Stimulated activated naive CD8-positive, alpha-beta T cell treated with anti-CD3 and anti-CD28 coated beads, Interleukin-15, Interleukin-2, amounts not matched to agents 100 ng/mL and 50 ng/mL, for 24 hours (primary cell): ENCODE results near the gene FERMT1.
"Not testable (repeated sequence)": the region's sequence is repeated elsewhere in the genome, so short reads cannot be mapped to it uniquely, and the experiment has no call there.

Experiments used
- H3K27ac Mint-ChIP-seq: one replicate; pipeline ENCODE4 v1.8.0; 2021; ENCODE audit warnings: mild to moderate bottlenecking, mixed read lengths
- H3K27me3 Mint-ChIP-seq: one replicate; pipeline ENCODE4 v1.8.0; 2021; ENCODE audit warnings: mixed read lengths
- H3K36me3 Mint-ChIP-seq: one replicate; pipeline ENCODE4 v1.8.0; 2021; ENCODE audit warnings: low read depth, mixed read lengths
- H3K4me1 Mint-ChIP-seq: one replicate; pipeline ENCODE4 v1.8.0; 2021; ENCODE audit warnings: low read depth, mixed read lengths
- H3K4me3 Mint-ChIP-seq: one replicate; pipeline ENCODE4 v1.8.0; 2021; ENCODE audit warnings: mild to moderate bottlenecking, mixed read lengths
- H3K9me3 Mint-ChIP-seq: one replicate; pipeline ENCODE4 v1.8.0; 2021; ENCODE audit warnings: mixed read lengths

FERMT1 gene

DNA sequence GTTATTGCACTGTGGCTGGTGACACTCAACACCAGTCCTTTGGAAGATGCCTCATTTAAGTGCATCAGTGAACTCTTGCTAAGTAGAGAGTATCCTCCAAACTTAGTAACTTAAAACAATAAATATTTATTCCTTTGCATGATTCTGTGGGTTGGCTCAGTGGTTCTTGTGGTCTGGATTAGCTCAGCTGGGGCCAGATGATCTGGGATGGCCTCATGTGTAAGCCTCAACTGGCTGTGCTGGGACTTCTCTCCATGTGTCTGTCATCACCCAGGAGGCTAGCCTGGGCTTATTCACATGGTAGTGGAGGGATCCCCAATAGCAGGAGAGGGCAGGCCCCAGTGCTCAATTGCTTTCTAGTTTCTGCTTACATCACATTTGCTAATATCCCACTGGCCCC is 77.3 kb downstream of the FERMT1 start:
- Mint-ChIP-seq H3K9me3 (no peaks in the 10 kb centered on the region), H3K27me3 (peaks cover 5% of the 10 kb centered on the region), H3K27ac (no peak overlapping the region), H3K4me1 (no peaks in the 10 kb centered on the region), H3K36me3 (peaks cover 12% of the 10 kb centered on the region), H3K4me3 (no peak overlapping the region)

GRCh38 chr20:6044115-6044514 is 78.7 kb downstream of the FERMT1 start:
- H3K4me3 Mint-ChIP-seq, result no peak overlapping the region
- peaks cover 25% of the 10 kb centered on the region for H3K36me3 Mint-ChIP-seq
- no peaks in the 10 kb centered on the region for H3K4me1 Mint-ChIP-seq
- H3K27me3 Mint-ChIP-seq, result no peaks in the 10 kb centered on the region
- H3K27ac Mint-ChIP-seq, result no peak overlapping the region
- no peaks in the 10 kb centered on the region for H3K9me3 Mint-ChIP-seq

GRCh38 chr20:6041808-6042265 is 81.0 kb downstream of the FERMT1 start:
- Mint-ChIP-seq H3K27ac (no peak overlapping the region), H3K4me3 (no peak overlapping the region), H3K36me3 (peaks cover 40% of the 10 kb centered on the region), H3K27me3 (no peaks in the 10 kb centered on the region), H3K9me3 (no peaks in the 10 kb centered on the region), H3K4me1 (no peaks in the 10 kb centered on the region)

DNA sequence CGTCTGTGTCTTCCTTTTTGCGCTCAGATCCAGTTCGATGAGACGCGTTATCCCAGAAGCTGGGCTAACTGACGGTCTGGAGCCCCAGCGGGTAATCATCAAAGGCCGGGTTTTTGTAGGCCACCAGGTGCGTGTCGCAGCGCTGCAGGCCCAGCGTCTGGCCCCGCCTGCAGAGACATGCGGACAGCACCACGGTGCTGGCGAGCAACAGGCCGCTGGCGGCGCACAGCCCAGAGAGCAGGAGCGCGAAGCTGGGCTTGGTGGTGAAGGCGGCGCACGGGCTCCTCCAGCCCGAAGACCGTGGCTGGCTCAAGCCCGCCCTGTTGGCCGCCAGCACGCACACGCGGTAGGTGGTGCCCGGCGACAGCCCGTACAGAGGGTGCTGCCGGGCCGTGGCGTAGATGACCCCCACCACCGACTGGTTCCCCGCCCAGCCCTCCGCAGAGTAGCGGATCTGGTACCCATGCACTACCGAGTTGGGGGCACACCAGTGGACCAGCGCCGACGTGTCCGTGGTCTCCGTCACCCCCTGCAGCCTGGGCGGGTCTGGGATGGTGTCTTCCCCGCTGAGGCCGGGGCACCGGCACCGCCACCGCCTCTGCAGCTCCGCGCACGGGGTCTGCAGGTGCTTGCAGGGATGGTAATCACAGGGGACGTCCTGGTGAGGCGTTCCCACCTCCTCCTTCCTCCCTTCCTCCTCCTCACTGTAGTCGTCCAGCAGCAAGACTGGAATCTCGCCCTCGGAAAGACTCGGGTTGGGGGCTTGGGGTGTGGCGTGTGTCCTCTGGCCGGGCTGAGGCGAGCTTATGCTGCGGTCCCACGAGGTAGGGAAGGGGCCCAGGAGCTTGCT is 81.6 kb downstream of the FERMT1 start:
- Mint-ChIP-seq H3K36me3 (peaks cover 47% of the 10 kb centered on the region), H3K27ac (no peak overlapping the region), H3K4me3 (no peak overlapping the region), H3K4me1 (no peaks in the 10 kb centered on the region), H3K27me3 (no peaks in the 10 kb centered on the region), H3K9me3 (no peaks in the 10 kb centered on the region)

- Mint-ChIP-seq H3K4me1 (no peaks in the 10 kb centered on the region), H3K27ac (no peak overlapping the region), H3K27me3 (no peaks in the 10 kb centered on the region), H3K36me3 (peaks cover 48% of the 10 kb centered on the region), H3K4me3 (no peak overlapping the region), H3K9me3 (no peaks in the 10 kb centered on the region)
Observed at GRCh38 chr20:6040540-6040939, 82.3 kb downstream of the FERMT1 start.

DNA sequence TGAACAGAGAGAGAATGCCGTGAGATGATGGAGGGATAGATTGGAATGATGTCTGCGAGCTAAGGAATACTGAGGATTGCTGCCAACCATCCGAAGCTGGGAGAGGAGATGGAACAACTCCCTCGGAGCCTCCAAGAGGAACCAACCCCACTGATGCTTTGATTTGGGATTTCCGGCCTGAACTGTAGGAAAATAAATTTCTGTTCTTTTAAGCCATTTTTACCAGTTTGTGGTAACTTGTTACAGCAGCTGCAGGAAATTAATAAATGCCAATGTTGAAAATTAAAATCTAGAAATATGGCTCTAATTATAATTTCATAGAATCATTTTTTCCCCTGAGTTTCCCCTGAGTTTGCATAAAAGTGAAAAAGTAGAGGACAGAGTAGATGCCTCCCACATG is 83.1 kb downstream of the FERMT1 start:
- Mint-ChIP-seq H3K4me3 (no peak overlapping the region), H3K27me3 (no peaks in the 10 kb centered on the region), H3K4me1 (no peaks in the 10 kb centered on the region), H3K27ac (no peak overlapping the region), H3K9me3 (no peaks in the 10 kb centered on the region), H3K36me3 (peaks cover 53% of the 10 kb centered on the region)

DNA sequence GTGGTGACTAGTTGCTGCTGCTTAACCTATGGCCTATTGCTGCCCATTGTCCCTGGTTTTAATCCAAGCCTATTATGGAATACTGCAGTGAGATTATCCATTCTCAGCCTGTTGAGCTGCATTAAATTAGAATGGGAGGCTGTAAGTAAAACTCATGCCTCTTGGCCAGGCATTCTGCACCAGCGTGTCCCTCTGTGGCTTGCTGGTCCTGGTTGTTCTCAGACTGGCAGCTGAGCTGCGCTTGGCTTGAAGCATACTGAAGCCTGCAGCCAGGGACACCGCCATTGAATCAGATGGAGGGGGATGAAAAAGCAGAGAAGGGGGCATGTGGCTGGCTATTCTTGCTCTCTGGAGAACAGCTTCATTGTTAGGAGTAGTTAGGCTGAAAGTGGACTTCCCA is 84.6 kb downstream of the FERMT1 start:
- no peak overlapping the region for H3K27ac Mint-ChIP-seq
- H3K36me3 Mint-ChIP-seq, result peaks cover 68% of the 10 kb centered on the region
- no peaks in the 10 kb centered on the region for H3K4me1 Mint-ChIP-seq
- no peaks in the 10 kb centered on the region for H3K9me3 Mint-ChIP-seq
- no peaks in the 10 kb centered on the region for H3K27me3 Mint-ChIP-seq
- H3K4me3 Mint-ChIP-seq, result no peak overlapping the region

GRCh38 chr20:6037082-6037481 is 85.7 kb downstream of the FERMT1 start:
- no peak overlapping the region for H3K4me3 Mint-ChIP-seq
- no peaks in the 10 kb centered on the region for H3K27me3 Mint-ChIP-seq
- no peaks in the 10 kb centered on the region for H3K9me3 Mint-ChIP-seq
- H3K36me3 Mint-ChIP-seq, result peaks cover 73% of the 10 kb centered on the region
- no peaks in the 10 kb centered on the region for H3K4me1 Mint-ChIP-seq
- H3K27ac Mint-ChIP-seq, result no peak overlapping the region

DNA sequence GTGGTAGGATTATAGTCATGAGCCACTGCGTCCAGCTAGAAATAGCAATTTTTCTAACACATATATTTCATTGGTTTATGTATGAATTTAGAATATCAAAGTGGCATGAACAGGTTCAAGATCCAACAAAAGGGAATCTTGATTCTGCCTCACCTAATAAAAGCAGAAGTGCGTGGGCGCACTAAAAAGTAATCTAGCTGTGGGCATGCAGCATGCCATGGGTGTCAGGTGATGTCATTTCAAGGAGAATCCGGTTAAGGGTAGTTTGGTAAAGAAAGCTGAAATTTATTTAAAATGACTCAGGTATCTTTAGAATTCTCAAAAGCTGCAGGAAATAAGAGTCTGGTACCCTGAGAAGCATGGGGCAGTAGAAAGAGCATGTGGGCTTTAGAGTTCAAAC is 86.6 kb downstream of the FERMT1 start:
- no peaks in the 10 kb centered on the region for H3K4me1 Mint-ChIP-seq
- H3K36me3 Mint-ChIP-seq, result peaks cover 73% of the 10 kb centered on the region
- no peaks in the 10 kb centered on the region for H3K9me3 Mint-ChIP-seq
- no peak overlapping the region for H3K27ac Mint-ChIP-seq
- H3K4me3 Mint-ChIP-seq, result no peak overlapping the region
- H3K27me3 Mint-ChIP-seq, result no peaks in the 10 kb centered on the region

GRCh38 chr20:6034134-6034969 is 88.5 kb downstream of the FERMT1 start:
- peaks cover 64% of the 10 kb centered on the region for H3K36me3 Mint-ChIP-seq
- H3K4me3 Mint-ChIP-seq, result no peak overlapping the region
- no peaks in the 10 kb centered on the region for H3K9me3 Mint-ChIP-seq
- peaks cover 12% of the 10 kb centered on the region for H3K4me1 Mint-ChIP-seq
- H3K27me3 Mint-ChIP-seq, result no peaks in the 10 kb centered on the region
- H3K27ac Mint-ChIP-seq, result peak overlapping the region; percentile 7

DNA sequence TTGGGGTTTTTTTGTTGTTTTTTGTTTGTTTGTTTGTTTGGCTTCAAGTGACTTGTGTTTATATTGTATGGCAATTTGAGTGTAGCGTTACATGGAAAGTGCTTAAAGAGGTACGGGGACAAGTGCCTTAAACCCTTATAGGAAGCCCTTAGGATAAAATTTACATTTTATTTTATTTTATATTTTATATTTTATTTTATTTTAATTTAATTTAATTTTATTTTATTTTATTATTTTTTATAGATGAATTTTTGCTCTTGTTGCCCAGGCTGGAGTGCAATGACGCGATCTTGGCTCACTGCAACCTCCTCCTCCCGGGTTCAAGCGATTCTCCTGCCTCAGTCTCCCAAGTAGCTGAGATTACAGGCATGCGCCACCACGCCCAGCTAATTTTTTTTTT is 89.9 kb downstream of the FERMT1 start:
- Mint-ChIP-seq H3K36me3 (peaks cover 64% of the 10 kb centered on the region), H3K4me1 (peaks cover 16% of the 10 kb centered on the region)
- not testable (repeated sequence) for H3K9me3 Mint-ChIP-seq, H3K27me3 Mint-ChIP-seq, H3K4me3 Mint-ChIP-seq, H3K27ac Mint-ChIP-seq

- no peaks in the 10 kb centered on the region for H3K9me3 Mint-ChIP-seq
- H3K27me3 Mint-ChIP-seq, result no peaks in the 10 kb centered on the region
- peaks cover 21% of the 10 kb centered on the region for H3K4me1 Mint-ChIP-seq
- H3K27ac Mint-ChIP-seq, result no peak overlapping the region
- no peak overlapping the region for H3K4me3 Mint-ChIP-seq
- peaks cover 59% of the 10 kb centered on the region for H3K36me3 Mint-ChIP-seq
Observed at GRCh38 chr20:6030453-6031080, 92.3 kb downstream of the FERMT1 start.

GRCh38 chr20:6029538-6029937 is 93.3 kb downstream of the FERMT1 start:
- peaks cover 62% of the 10 kb centered on the region for H3K36me3 Mint-ChIP-seq
- no peak overlapping the region for H3K4me3 Mint-ChIP-seq
- H3K27ac Mint-ChIP-seq, result no peak overlapping the region
- H3K9me3 Mint-ChIP-seq, result peaks cover 2% of the 10 kb centered on the region
- peaks cover 28% of the 10 kb centered on the region for H3K4me1 Mint-ChIP-seq
- H3K27me3 Mint-ChIP-seq, result no peaks in the 10 kb centered on the region

DNA sequence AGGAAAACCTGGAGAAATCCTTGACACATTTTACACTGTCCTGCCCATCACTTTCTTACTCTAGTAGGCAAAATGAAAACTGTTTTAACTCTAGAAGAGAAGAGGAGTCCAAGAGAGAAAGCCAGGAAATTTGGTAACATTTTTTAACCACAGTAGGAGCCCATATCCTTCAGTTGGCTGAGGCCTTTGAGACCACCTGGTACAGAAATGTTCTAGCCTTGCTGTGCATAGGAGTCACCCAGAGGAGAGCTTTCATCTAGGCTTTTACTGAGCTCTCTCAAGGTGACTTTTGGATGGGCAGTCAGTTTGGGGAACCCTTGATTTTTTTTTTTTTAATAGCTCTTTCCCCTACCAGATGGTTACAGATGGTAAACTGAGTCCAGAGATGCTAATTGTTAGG is 94.0 kb downstream of the FERMT1 start:
- H3K36me3 Mint-ChIP-seq, result peaks cover 62% of the 10 kb centered on the region

GRCh38 chr20:6026051-6026450 is 96.8 kb downstream of the FERMT1 start:
- Mint-ChIP-seq H3K4me3 (no peak overlapping the region), H3K9me3 (peaks cover 6% of the 10 kb centered on the region), H3K4me1 (peaks cover 28% of the 10 kb centered on the region), H3K27me3 (no peaks in the 10 kb centered on the region), H3K27ac (no peak overlapping the region), H3K36me3 (peaks cover 66% of the 10 kb centered on the region)

More for the DNA sequence above, 94.0 kb downstream of the FERMT1 start:
- Mint-ChIP-seq H3K27me3 (no peaks in the 10 kb centered on the region), H3K4me1 (peaks cover 28% of the 10 kb centered on the region), H3K9me3 (peaks cover 6% of the 10 kb centered on the region), H3K4me3 (no peak overlapping the region), H3K27ac (no peak overlapping the region)
